Esophagus squamous epithelium (tissue), 5 donors: ENCODE data around the gene SMOC2. TPM values are rescaled to one million over a fixed set of nuclear protein-coding genes. Genes with fewer than 3 reads are reported as not detected.

Source experiments
- DNase-seq: peaks from one replicate; lab custom pipeline; 2025; lab: John Stamatoyannopoulos, UW
- H3K27ac ChIP-seq, 4 donors: fragments of 200-600 bp; sonication (generic); one replicate each; pipeline ENCODE4 v1.5.1; 2016 to 2019; ENCODE audit warnings: mild to moderate bottlenecking in 1 of 4
- H3K27me3 ChIP-seq, 4 donors: fragments of 200-600 bp; sonication (generic); 1 replicate in 3 of 4; 2 replicates in 1 of 4; pipeline versions ENCODE4 v1.5.1 to v1.6.0; 2017 to 2021; ENCODE audit warnings: antibody characterized with exemption in 1 of 4
- H3K36me3 ChIP-seq, 3 donors: fragments of 200-600 bp; sonication (generic); one replicate each; pipeline ENCODE4 v1.5.1; 2016 to 2019
- H3K4me1 ChIP-seq, 3 donors: fragments of 200-600 bp; sonication (generic); one replicate each; pipeline ENCODE4 v1.5.1; 2017 to 2019
- H3K4me3 ChIP-seq, 4 donors: fragments of 200-600 bp; sonication (generic); 1 replicate in 3 of 4; 2 replicates in 1 of 4; pipeline ENCODE4 v1.5.1; 2016 to 2019; ENCODE audit warnings: mild to moderate bottlenecking in 2 of 4, moderate library complexity in 1 of 4
- H3K9me3 ChIP-seq, 3 donors: fragments of 200-600 bp; sonication (generic); one replicate each; pipeline ENCODE4 v1.5.1; 2016 to 2019
- POLR2A ChIP-seq, 4 donors: fragments of 450-650 bp; IDR thresholded peaks; one replicate each; pipeline ENCODE4 v1.6.1; 2017; ENCODE audit warnings: antibody characterized with exemption in 4 of 4, mild to moderate bottlenecking in 4 of 4, moderate library complexity in 3 of 4
- whole genome bisulfite sequencing, 2 donors: methylation state at CpG; one replicate each; pipeline ENCODE4 v1.1.5; 2018; 5-methylcytosine and 5-hydroxymethylcytosine counted together
- intact Hi-C: fragments of 100-400 bp; cut with DNase I; formaldehyde crosslinking; loops from one replicate; pipeline ENCODE4 v1.15.0; 2022
- total RNA-seq, 4 donors: library from RNA; depleted of rRNA; stranded (reverse); fragments of >200 nt; gene quantifications; one replicate each; pipeline ENCODE4 v1.1.0, GENCODE V29; 2016
- TF ChIP-seq, protein P1 (sequence below), 6 experiments: fragments of 450-650 bp in 4 of 6; fragments of 200-600 bp in 2 of 6; sonication (generic) in 2 of 6; IDR thresholded peaks; one replicate each; pipeline ENCODE4 v1.5.1; 2016 to 2019; ENCODE audit warnings: antibody characterized with exemption in 6 of 6, mild to moderate bottlenecking in 4 of 6, moderate library complexity in 4 of 6
- donor health status: DM: yes; HTN: yes; CAD: no.

The SMOC2 gene
- total RNA-seq, 4 donors from 2014 or later = 1.9 to 35.5 (median 7.1) TPM

GRCh38 chr6:168515376-168515775 lies 74.4 kb downstream of the SMOC2 start:
- H3K9me3 ChIP-seq = no peaks in the 10 kb centered on the region
- TF ChIP-seq POLR2A (IDR thresholded peaks at IDR 0.05) = no peak
- TF ChIP-seq, protein P1, sequence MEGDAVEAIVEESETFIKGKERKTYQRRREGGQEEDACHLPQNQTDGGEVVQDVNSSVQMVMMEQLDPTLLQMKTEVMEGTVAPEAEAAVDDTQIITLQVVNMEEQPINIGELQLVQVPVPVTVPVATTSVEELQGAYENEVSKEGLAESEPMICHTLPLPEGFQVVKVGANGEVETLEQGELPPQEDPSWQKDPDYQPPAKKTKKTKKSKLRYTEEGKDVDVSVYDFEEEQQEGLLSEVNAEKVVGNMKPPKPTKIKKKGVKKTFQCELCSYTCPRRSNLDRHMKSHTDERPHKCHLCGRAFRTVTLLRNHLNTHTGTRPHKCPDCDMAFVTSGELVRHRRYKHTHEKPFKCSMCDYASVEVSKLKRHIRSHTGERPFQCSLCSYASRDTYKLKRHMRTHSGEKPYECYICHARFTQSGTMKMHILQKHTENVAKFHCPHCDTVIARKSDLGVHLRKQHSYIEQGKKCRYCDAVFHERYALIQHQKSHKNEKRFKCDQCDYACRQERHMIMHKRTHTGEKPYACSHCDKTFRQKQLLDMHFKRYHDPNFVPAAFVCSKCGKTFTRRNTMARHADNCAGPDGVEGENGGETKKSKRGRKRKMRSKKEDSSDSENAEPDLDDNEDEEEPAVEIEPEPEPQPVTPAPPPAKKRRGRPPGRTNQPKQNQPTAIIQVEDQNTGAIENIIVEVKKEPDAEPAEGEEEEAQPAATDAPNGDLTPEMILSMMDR (IDR thresholded peaks at IDR 0.05) = no peak
- no peaks in the 10 kb centered on the region for H3K4me1 ChIP-seq
- WGBS, 2 donors = 70 to 71% methylated on average over 5 of the region's 16 CpGs
- peak overlapping the region in 1 of 4 donors; percentile 21 for H3K27ac ChIP-seq
- intact Hi-C loops = no loop called here
- DNase-seq = no peak
- no peaks in the 10 kb centered on the region for H3K27me3 ChIP-seq
- no peaks in the 10 kb centered on the region for H3K36me3 ChIP-seq
- no peak overlapping the region for H3K4me3 ChIP-seq

DNA sequence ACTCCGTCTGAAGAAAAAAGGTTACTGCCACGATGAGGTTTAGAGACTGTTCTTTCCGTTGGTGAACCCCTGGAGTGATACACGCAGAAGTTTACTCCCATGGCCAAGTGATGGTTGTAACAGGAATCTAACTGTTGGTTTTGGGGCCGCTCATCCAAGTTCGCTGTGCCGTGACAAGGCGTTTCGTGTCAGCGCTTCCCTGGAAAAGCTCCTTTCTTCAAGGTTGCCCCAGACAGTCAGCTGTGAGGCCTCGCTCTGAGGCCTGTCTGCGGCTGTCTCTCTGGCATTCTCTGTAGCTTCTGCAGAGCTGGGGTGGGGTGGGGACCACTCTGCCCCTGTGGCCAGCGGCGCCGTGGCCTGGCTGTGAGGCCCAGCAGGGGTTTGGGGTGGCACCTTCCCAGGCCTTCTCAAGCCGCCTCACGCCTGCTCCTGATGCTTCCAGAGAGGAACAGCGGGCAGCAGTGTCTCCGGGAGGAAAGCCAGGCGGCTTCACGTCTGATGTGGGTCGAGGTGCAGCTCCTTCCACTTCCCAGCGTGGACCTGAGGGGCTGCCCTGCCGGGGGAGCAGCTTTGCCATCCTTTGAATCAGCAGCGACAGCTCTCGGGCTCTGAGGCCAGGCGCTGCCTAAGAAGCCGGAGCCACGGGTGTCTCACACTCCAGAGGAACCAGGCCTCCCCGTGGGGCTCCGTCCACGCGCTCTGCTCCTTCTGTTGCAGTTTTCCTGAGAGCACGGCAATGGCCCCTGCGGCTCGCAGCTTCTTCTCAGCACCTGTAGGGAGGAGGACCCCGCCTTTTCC lies 76.2 kb downstream of the SMOC2 start:
- no peak for TF ChIP-seq POLR2A (IDR thresholded peaks at IDR 0.05)
- TF ChIP-seq, protein P1 (IDR thresholded peaks at IDR 0.05) = no peak
- Histone ChIP-seq H3K9me3 (no peaks in the 10 kb centered on the region), H3K27me3 (no peaks in the 10 kb centered on the region), H3K36me3 (no peaks in the 10 kb centered on the region), H3K27ac (peak overlapping the region in 1 of 4 donors; percentile 21), H3K4me1 (no peaks in the 10 kb centered on the region), H3K4me3 (no peak overlapping the region)
- DNase-seq = no peak
- 86 to 87% methylated on average over 10 to 18 of the region's 37 CpGs for WGBS, 2 donors
- intact Hi-C loops = no loop called here

- Histone ChIP-seq H3K4me1 (no peaks in the 10 kb centered on the region), H3K4me3 (no peak overlapping the region), H3K27ac (no peak overlapping the region), H3K36me3 (no peaks in the 10 kb centered on the region), H3K27me3 (no peaks in the 10 kb centered on the region), H3K9me3 (no peaks in the 10 kb centered on the region)
- intact Hi-C loops = no loop called here
- no peak for DNase-seq
- WGBS, 2 donors = 83 to 86% methylated on average over 22 to 23 of the region's 39 CpGs
- no peak for TF ChIP-seq POLR2A (IDR thresholded peaks at IDR 0.05)
- TF ChIP-seq, protein P1 (IDR thresholded peaks at IDR 0.05) = no peak
These were observed 76.9 kb downstream of the SMOC2 start for GRCh38 chr6:168517742-168518347.

GRCh38 chr6:168518348-168518745 lies 77.4 kb downstream of the SMOC2 start:
- no peaks in the 10 kb centered on the region for H3K4me1 ChIP-seq
- DNase-seq = no peak
- intact Hi-C loops = no loop called here
- no peaks in the 10 kb centered on the region for H3K9me3 ChIP-seq
- no peaks in the 10 kb centered on the region for H3K27me3 ChIP-seq
- no peaks in the 10 kb centered on the region for H3K36me3 ChIP-seq
- no peak overlapping the region for H3K27ac ChIP-seq
- TF ChIP-seq, protein P1 (IDR thresholded peaks at IDR 0.05) = no peak
- no peak for TF ChIP-seq POLR2A (IDR thresholded peaks at IDR 0.05)
- H3K4me3 ChIP-seq = no peak overlapping the region
- 75 to 81% methylated on average over 4 of the region's 4 CpGs for WGBS, 2 donors

GRCh38 chr6:168518867-168519266 lies 77.9 kb downstream of the SMOC2 start:
- no peak for TF ChIP-seq POLR2A (IDR thresholded peaks at IDR 0.05)
- TF ChIP-seq, protein P1 (IDR thresholded peaks at IDR 0.05) = no peak
- DNase-seq = no peak
- H3K4me3 ChIP-seq = no peak overlapping the region
- intact Hi-C loops = no loop called here
- no peaks in the 10 kb centered on the region for H3K27me3 ChIP-seq
- no peaks in the 10 kb centered on the region for H3K9me3 ChIP-seq
- 85% methylated on average over 21 of the region's 21 CpGs for WGBS, 2 donors
- H3K36me3 ChIP-seq = no peaks in the 10 kb centered on the region
- no peaks in the 10 kb centered on the region for H3K4me1 ChIP-seq
- no peak overlapping the region for H3K27ac ChIP-seq
